Measurements from ENCODE around the gene FAM81A. TPM values are rescaled to one million over a fixed set of nuclear protein-coding genes. Genes with fewer than 3 reads are reported as not detected.

FAM81A gene
- total RNA-seq, 4 donors from 2014 or later: 1.3 to 2.3 (median 2.1) TPM

DNA sequence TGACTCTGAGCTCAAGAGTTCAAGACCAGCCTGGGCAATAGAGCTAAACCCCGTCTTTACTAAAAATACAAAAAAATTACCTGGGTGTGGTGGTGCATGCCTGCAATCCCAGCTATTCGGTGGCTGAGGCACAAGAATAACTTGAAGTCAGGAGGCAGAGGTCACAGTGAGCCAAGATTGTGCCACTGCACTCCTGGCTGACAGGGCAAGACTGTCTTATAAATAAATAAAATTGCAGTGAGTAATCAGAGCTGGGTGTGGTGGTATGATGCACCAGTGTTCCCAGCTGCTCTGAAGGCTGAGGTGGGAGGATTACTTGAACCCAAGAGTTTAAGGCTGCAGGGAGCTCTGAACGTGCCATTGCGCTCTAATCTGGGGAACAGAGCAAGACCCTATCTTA lies 117.7 kb downstream of the FAM81A start:
- 69 to 77% methylated on average over 4 of the region's 4 CpGs for WGBS, 2 donors
- TF ChIP-seq, protein P1, sequence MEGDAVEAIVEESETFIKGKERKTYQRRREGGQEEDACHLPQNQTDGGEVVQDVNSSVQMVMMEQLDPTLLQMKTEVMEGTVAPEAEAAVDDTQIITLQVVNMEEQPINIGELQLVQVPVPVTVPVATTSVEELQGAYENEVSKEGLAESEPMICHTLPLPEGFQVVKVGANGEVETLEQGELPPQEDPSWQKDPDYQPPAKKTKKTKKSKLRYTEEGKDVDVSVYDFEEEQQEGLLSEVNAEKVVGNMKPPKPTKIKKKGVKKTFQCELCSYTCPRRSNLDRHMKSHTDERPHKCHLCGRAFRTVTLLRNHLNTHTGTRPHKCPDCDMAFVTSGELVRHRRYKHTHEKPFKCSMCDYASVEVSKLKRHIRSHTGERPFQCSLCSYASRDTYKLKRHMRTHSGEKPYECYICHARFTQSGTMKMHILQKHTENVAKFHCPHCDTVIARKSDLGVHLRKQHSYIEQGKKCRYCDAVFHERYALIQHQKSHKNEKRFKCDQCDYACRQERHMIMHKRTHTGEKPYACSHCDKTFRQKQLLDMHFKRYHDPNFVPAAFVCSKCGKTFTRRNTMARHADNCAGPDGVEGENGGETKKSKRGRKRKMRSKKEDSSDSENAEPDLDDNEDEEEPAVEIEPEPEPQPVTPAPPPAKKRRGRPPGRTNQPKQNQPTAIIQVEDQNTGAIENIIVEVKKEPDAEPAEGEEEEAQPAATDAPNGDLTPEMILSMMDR (IDR thresholded peaks at IDR 0.05): no peak
- TF ChIP-seq POLR2A (IDR thresholded peaks at IDR 0.05): no peak
- no peak for DNase-seq (ENCODE audit: low spot score in 2 of 2)
- no peak overlapping the region for H3K4me3 ChIP-seq (ENCODE audit: low read depth, poor library complexity, severe bottlenecking)
- intact Hi-C loops (cut with DNase I; ENCODE audit: low total_unique reads): no loop called here

DNA sequence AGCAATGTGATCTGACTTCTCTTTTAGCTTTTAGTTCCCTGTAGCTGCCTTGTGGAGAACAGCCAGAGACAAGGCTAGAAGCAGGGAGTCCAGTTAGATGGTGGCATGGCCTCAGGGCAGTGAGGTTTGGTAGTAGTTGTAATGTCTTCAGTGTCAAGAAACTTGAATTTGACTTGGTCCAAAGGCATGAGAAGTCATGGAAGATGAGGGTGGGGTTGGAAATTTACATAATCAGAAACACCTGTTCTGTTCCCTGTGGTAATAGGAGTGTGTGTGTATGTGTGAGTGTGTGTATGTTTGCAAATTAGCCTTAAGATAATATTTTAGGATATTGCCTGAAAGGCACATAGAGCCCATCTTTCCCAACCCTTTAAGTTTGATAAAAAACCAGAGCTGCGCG lies 118.4 kb downstream of the FAM81A start:
- no peak for DNase-seq (ENCODE audit: low spot score in 2 of 2)
- WGBS, 2 donors: 98 to 100% methylated on average over 2 of the region's 2 CpGs
- intact Hi-C loops (cut with DNase I; ENCODE audit: low total_unique reads): no loop called here
- TF ChIP-seq POLR2A (IDR thresholded peaks at IDR 0.05): no peak
- TF ChIP-seq, protein P1 (IDR thresholded peaks at IDR 0.05): no peak
- H3K4me3 ChIP-seq (ENCODE audit: low read depth, poor library complexity, severe bottlenecking): no peak overlapping the region

DNA sequence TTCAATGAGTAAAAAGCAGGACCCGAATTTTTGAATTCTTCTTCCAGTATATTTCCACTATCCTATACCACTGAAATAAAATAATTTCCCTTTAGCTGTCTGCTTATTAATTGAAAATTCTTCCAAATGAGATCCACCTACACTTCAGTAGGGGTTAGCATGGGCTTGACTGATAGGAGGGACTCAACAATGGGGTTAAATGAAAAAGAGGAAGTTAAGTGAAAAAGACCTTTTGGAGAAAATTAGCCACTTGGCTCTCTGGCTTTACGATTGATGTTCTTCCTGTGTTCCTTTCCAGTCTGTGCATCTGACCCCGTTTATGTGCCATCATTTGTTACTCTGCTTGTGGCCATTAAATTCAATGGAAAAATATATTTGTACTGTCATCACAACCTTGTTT lies 119.6 kb downstream of the FAM81A start:
- no peak for TF ChIP-seq POLR2A (IDR thresholded peaks at IDR 0.05)
- TF ChIP-seq, protein P1 (IDR thresholded peaks at IDR 0.05): no peak
- H3K4me3 ChIP-seq (ENCODE audit: low read depth, poor library complexity, severe bottlenecking): no peak overlapping the region
- intact Hi-C loops (cut with DNase I; ENCODE audit: low total_unique reads): no loop called here
- no peak for DNase-seq (ENCODE audit: low spot score in 2 of 2)
- 67 to 68% methylated on average over 3 of the region's 3 CpGs for WGBS, 2 donors

DNA sequence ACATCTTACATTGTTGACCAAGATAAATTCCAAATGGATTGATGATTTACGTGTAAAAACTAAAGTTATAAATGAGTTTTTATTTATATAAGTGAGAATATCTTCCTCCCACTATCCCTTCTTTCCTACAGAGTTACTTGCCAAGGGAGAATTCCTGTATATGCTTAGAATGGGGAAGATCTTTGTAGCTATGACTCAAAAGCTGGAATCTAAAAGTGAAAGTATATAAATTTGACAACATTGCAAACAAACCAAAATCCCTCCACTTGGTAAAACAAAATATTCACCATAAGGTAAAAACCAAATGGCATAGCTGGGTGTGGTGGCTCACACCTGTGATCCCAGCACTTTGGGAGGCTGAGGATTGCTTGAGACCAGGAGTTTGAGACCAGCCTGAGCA lies 120.9 kb downstream of the FAM81A start:
- peak in 1 of 2 donors; percentile 1 for DNase-seq (ENCODE audit: low spot score in 2 of 2)
- 70 to 76% methylated on average over 1 of the region's 1 CpG for WGBS, 2 donors
- intact Hi-C loops (cut with DNase I; ENCODE audit: low total_unique reads): no loop called here
- TF ChIP-seq, protein P1 (IDR thresholded peaks at IDR 0.05): no peak
- no peak for TF ChIP-seq POLR2A (IDR thresholded peaks at IDR 0.05)
- no peak overlapping the region for H3K4me3 ChIP-seq (ENCODE audit: low read depth, poor library complexity, severe bottlenecking)

DNA sequence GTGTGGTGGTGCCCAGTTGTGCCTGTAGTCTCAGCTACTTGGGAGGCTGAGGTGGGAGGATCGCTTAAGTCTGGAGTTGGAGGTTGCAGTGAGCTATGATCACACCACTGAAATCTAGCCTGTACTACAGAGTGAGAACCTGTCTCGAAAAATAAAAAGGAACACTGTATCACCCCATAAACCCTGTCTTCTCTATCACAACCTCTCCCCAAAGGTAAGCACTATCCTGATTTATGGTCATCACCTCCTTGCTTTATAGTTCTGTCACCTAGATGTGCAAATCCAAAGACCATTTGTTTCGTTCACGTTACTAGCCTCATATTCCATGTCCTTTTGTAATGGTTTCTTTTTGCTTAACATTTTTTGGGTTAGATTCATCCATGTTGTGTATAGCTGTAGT lies 123.6 kb downstream of the FAM81A start:
- no peak overlapping the region for H3K4me3 ChIP-seq (ENCODE audit: low read depth, poor library complexity, severe bottlenecking)
- TF ChIP-seq, protein P1 (IDR thresholded peaks at IDR 0.05): no peak
- TF ChIP-seq POLR2A (IDR thresholded peaks at IDR 0.05): no peak
- 90 to 93% methylated on average over 4 of the region's 4 CpGs for WGBS, 2 donors
- intact Hi-C loops (cut with DNase I; ENCODE audit: low total_unique reads): no loop called here
- no peak for DNase-seq (ENCODE audit: low spot score in 2 of 2)

DNA sequence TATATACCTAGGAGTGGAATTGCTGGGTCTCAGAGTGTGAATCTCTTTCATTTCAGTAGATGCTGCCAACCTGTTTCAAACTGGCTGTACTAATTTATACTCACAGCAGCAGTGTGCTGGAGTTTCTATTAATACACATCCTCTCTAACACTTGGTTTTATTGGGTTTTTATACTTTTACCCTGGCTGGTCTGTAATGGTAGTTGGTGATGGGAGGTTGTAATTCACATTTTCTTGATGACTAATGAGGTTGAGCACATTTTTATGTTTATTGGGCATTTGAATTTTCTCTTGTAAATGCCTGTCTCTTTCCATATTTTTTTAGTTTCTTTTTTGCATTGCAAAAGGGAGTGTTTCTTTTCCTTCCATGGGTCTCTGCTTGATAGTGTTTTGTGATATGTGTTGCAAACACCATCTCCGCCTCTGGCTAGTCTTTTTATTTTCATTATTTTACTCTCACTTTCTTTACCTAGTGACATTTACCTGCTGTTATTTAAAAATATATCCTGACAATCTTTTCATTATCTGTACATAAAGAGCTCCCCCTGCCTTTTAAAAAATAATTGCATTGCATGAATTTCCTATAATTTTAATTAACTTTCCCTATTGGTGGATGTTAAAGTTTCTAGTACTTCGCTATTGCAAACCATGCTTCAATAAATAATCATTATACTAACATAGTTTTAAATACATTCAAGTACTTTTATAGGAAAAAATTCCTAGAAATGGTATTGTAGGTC lies 124.6 kb downstream of the FAM81A start:
- no peak overlapping the region for H3K4me3 ChIP-seq (ENCODE audit: low read depth, poor library complexity, severe bottlenecking)
- TF ChIP-seq POLR2A (IDR thresholded peaks at IDR 0.05): no peak
- TF ChIP-seq, protein P1 (IDR thresholded peaks at IDR 0.05): no peak
- intact Hi-C loops (cut with DNase I; ENCODE audit: low total_unique reads): no loop called here
- WGBS, 2 donors: 93% methylated on average over 2 of the region's 2 CpGs
- DNase-seq (ENCODE audit: low spot score in 2 of 2): no peak
